Liver (tissue), 9 donors: ENCODE results near the gene C1orf210. TPM values are rescaled to one million over a fixed set of nuclear protein-coding genes. Genes with fewer than 3 reads are reported as not detected.

ENCODE experiments used
- DNase-seq: peaks from one replicate; pipeline ENCODE4 v3.0.0-alpha.2; 2017; ENCODE audit warnings: low spot score
- H3K27ac ChIP-seq, 2 donors: one replicate each; pipeline ENCODE4 v1.7.0; 2013; ENCODE audit warnings: inconsistent platforms in 2 of 2, low read length in 2 of 2, control low read depth in 1 of 2, low read depth in 1 of 2, mild to moderate bottlenecking in 1 of 2
- H3K27me3 ChIP-seq, 4 donors: one replicate each; pipeline versions ENCODE4 v1.6.1 to v1.7.0; 2013; ENCODE audit warnings: low read length in 3 of 4, inconsistent platforms in 1 of 4, mild to moderate bottlenecking in 1 of 4, moderate library complexity in 1 of 4; ENCODE audit not compliant: control insufficient read depth in 4 of 4, insufficient read depth in 4 of 4
- H3K36me3 ChIP-seq, 4 donors: one replicate each; pipeline versions ENCODE4 v1.6.1 to v1.7.0; 2013; ENCODE audit warnings: low read length in 3 of 4, mild to moderate bottlenecking in 3 of 4, low read depth in 1 of 4, moderate library complexity in 1 of 4; ENCODE audit not compliant: control insufficient read depth in 4 of 4, insufficient read depth in 3 of 4
- H3K4me1 ChIP-seq, 4 donors: one replicate each; pipeline versions ENCODE4 v1.6.1 to v1.7.0; 2013; ENCODE audit warnings: low read length in 3 of 4, mild to moderate bottlenecking in 3 of 4, moderate library complexity in 1 of 4; ENCODE audit not compliant: control insufficient read depth in 4 of 4, insufficient read depth in 4 of 4
- H3K4me3 ChIP-seq, 3 donors: one replicate each; pipeline versions ENCODE4 v1.6.1 to v1.7.0; 2013; ENCODE audit warnings: low read length in 3 of 3, control low read depth in 1 of 3, low read depth in 1 of 3, mild to moderate bottlenecking in 1 of 3
- H3K9ac ChIP-seq, 2 donors: one replicate each; pipeline ENCODE4 v1.7.0; 2013; ENCODE audit warnings: low read length in 2 of 2, mild to moderate bottlenecking in 2 of 2, moderate library complexity in 2 of 2, control low read depth in 1 of 2, low read depth in 1 of 2
- H3K9me3 ChIP-seq, 4 donors: one replicate each; pipeline versions ENCODE4 v1.6.1 to v1.7.0; 2013; ENCODE audit warnings: low read length in 3 of 4; ENCODE audit not compliant: control insufficient read depth in 4 of 4
- ATF3 ChIP-seq: IDR thresholded peaks from 2 replicates; pipeline ENCODE4 v1.6.1; 2016; ENCODE audit warnings: antibody characterized with exemption
- CTCF ChIP-seq: fragments of 150-350 bp; IDR thresholded peaks from 2 replicates; pipeline ENCODE4 v1.5.1; 2017; ENCODE audit warnings: improper control_type of control experiment, low read depth, low read length; ENCODE audit not compliant: missing input control
- EGR1 ChIP-seq, 2 donors: IDR thresholded peaks; 2 replicates each; pipeline ENCODE4 v1.6.1; 2016 to 2018; ENCODE audit warnings: antibody characterized with exemption in 2 of 2, low read depth in 2 of 2
- FOXA1 ChIP-seq: IDR thresholded peaks from 2 replicates; pipeline ENCODE4 v1.6.1; 2016; ENCODE audit warnings: antibody characterized with exemption
- FOXA2 ChIP-seq: IDR thresholded peaks from 2 replicates; pipeline ENCODE4 v1.6.1; 2016; ENCODE audit warnings: antibody characterized with exemption
- GABPA ChIP-seq, 2 donors: IDR thresholded peaks in 1 of 2; conservative IDR thresholded peaks in 1 of 2; 2 replicates each; pipeline ENCODE4 v1.6.1; 2016; ENCODE audit warnings: antibody characterized with exemption in 2 of 2, mild to moderate bottlenecking in 1 of 2, moderate library complexity in 1 of 2
- HNF4A ChIP-seq, 2 donors: conservative IDR thresholded peaks; 2 replicates each; pipeline ENCODE4 v1.6.1; 2016; ENCODE audit warnings: antibody characterized with exemption in 2 of 2, mild to moderate bottlenecking in 2 of 2
- HNF4G ChIP-seq: IDR thresholded peaks from 2 replicates; pipeline ENCODE4 v1.6.1; 2016; ENCODE audit warnings: antibody characterized with exemption
- NR2F2 ChIP-seq: IDR thresholded peaks from 2 replicates; pipeline ENCODE4 v1.6.1; 2016; ENCODE audit warnings: antibody characterized with exemption
- RAD21 ChIP-seq, 2 donors: IDR thresholded peaks; 2 replicates each; pipeline ENCODE4 v1.6.1; 2016; ENCODE audit warnings: antibody characterized with exemption in 2 of 2, mild to moderate bottlenecking in 2 of 2
- REST ChIP-seq: IDR thresholded peaks from 2 replicates; pipeline ENCODE4 v1.6.1; 2016; ENCODE audit warnings: antibody characterized with exemption, mild to moderate bottlenecking
- RXRA ChIP-seq, 2 donors: IDR thresholded peaks; 2 replicates each; pipeline ENCODE4 v1.6.1; 2017 to 2018; ENCODE audit warnings: antibody characterized with exemption in 2 of 2, mild to moderate bottlenecking in 1 of 2
- SP1 ChIP-seq: IDR thresholded peaks from 2 replicates; pipeline ENCODE4 v1.6.1; 2018; ENCODE audit warnings: antibody characterized with exemption, mild to moderate bottlenecking
- TAF1 ChIP-seq: conservative IDR thresholded peaks from 2 replicates; pipeline ENCODE4 v1.6.1; 2016; ENCODE audit warnings: antibody characterized with exemption, mild to moderate bottlenecking
- YY1 ChIP-seq: IDR thresholded peaks from 2 replicates; pipeline ENCODE4 v1.6.1; 2016; ENCODE audit warnings: antibody characterized with exemption, mild to moderate bottlenecking
- WGBS: extraction: QIAGEN DNeasy Blood & Tissue Kit; methylation state at CpG from one replicate; pipeline ENCODE4 v1.1.7; 2013; 5-methylcytosine and 5-hydroxymethylcytosine counted together
- polyA plus RNA-seq, 2 donors: library from polyadenylated mRNA; stranded (reverse) in 1 of 2; unstranded in 1 of 2; fragments of 200-250 nt in 1 of 2; fragments of >200 nt in 1 of 2; fragmentation: Nextera tagmentation in 1 of 2; extraction: Ambion mirVana in 1 of 2; gene quantifications; one replicate each; pipeline versions ENCODE4 v1.2.1 to v1.2.3, GENCODE V29; 2013 to 2015
- total RNA-seq, 2 donors: library from RNA; depleted of rRNA; stranded (reverse); fragments of >200 nt; gene quantifications; one replicate each; pipeline ENCODE4 v1.2.3, GENCODE V29; 2014
- TF ChIP-seq, protein P1 (sequence below): IDR thresholded peaks from 2 replicates; pipeline ENCODE4 v1.6.1; 2016; ENCODE audit warnings: antibody characterized with exemption
- donor health status: healthy.
- donor health status: healthy.
- donor health status: healthy.
- donor health status: healthy.
- donor health status: healthy.

C1orf210 gene
- total and polyA plus RNA-seq, 4 donors = 0.75 to 5.0 (median 1.2) TPM

DNA sequence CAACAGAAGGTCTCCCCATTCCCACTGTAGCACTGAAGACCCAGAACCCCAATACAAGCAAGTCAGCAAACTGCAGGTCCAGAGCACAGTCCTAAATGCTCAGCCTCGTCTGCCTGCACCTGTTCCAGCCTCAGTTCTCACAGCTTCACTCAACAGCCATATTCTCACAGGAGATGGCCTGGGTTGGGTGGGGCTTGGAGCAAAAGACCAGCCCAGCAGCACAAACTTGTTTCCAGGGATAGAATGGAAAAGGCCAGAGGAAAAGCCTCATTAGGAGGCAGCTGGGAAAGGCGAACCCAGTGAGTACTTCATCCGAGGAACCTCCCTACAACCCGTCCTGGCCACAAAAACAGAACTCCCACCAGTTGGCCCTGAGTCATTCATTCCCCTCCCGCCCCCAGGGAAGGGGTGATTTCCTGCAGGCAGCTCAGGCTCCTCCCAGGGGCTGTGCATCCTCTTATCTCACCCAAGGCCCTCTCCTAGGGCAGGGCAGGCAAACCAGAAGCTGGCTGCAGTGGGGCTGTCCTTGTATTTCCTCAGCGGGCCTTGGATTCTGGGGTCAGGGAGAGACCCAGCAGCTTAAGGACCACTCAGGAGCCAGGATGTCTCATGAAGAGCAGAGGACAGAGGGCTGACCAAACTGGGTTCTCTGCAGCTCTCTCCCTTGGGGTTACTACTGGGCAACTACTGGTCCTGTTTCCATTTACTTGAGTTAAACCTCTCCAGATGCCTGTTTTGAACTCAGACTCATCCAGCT lies 44.8 kb upstream of the C1orf210 start:
- no peaks in the 10 kb centered on the region for H3K4me1 ChIP-seq
- TF ChIP-seq EGR1 (IDR thresholded peaks at IDR 0.05; ENCODE audit: low read depth in 2 of 2) = no peak
- TF ChIP-seq RAD21 (IDR thresholded peaks at IDR 0.05) = no peak
- no peak for TF ChIP-seq CTCF
- TF ChIP-seq HNF4A (conservative IDR thresholded peaks at IDR 0.05) = no peak
- TF ChIP-seq SP1 = no peak
- TF ChIP-seq, protein P1, sequence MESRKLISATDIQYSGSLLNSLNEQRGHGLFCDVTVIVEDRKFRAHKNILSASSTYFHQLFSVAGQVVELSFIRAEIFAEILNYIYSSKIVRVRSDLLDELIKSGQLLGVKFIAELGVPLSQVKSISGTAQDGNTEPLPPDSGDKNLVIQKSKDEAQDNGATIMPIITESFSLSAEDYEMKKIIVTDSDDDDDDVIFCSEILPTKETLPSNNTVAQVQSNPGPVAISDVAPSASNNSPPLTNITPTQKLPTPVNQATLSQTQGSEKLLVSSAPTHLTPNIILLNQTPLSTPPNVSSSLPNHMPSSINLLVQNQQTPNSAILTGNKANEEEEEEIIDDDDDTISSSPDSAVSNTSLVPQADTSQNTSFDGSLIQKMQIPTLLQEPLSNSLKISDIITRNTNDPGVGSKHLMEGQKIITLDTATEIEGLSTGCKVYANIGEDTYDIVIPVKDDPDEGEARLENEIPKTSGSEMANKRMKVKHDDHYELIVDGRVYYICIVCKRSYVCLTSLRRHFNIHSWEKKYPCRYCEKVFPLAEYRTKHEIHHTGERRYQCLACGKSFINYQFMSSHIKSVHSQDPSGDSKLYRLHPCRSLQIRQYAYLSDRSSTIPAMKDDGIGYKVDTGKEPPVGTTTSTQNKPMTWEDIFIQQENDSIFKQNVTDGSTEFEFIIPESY = no peak
- no peak for TF ChIP-seq ATF3
- TF ChIP-seq TAF1 = no peak
- TF ChIP-seq REST = no peak
- TF ChIP-seq FOXA1 = no peak
- no peak for TF ChIP-seq YY1
- no peak for TF ChIP-seq GABPA (IDR thresholded peaks at IDR 0.05 in 1 of 2, conservative IDR thresholded peaks at IDR 0.05 in 1 of 2)
- no peak for TF ChIP-seq HNF4G
- no peaks in the 10 kb centered on the region for H3K27me3 ChIP-seq
- 69% methylated on average over 6 of the region's 6 CpGs for WGBS
- no peak overlapping the region for H3K4me3 ChIP-seq
- no peaks in the 10 kb centered on the region for H3K9me3 ChIP-seq
- H3K9ac ChIP-seq = no peak overlapping the region
- no peaks in the 10 kb centered on the region for H3K36me3 ChIP-seq
- no peak overlapping the region for H3K27ac ChIP-seq
- DNase-seq = peak; percentile 63

GRCh38 chr1:43327549-43328292 lies 42.3 kb upstream of the C1orf210 start:
- no peak overlapping the region for H3K27ac ChIP-seq
- H3K9me3 ChIP-seq = no peaks in the 10 kb centered on the region
- H3K4me3 ChIP-seq = no peak overlapping the region
- H3K36me3 ChIP-seq = peaks cover 0 to 2% (median 0%) of the 10 kb centered on the region in 4 donors
- WGBS = 96% methylated on average over 1 of the region's 1 CpG
- no peak for DNase-seq
- no peak overlapping the region for H3K9ac ChIP-seq
- H3K27me3 ChIP-seq = no peaks in the 10 kb centered on the region
- no peaks in the 10 kb centered on the region for H3K4me1 ChIP-seq
- no peak for TF ChIP-seq NR2F2
- TF ChIP-seq RAD21 (IDR thresholded peaks at IDR 0.05) = no peak
- no peak for TF ChIP-seq HNF4A (conservative IDR thresholded peaks at IDR 0.05)
- no peak for TF ChIP-seq FOXA2
- no peak for TF ChIP-seq RXRA (IDR thresholded peaks at IDR 0.05)
- TF ChIP-seq GABPA (IDR thresholded peaks at IDR 0.05 in 1 of 2, conservative IDR thresholded peaks at IDR 0.05 in 1 of 2) = no peak
- TF ChIP-seq YY1 = no peak
- no peak for TF ChIP-seq TAF1
- no peak for TF ChIP-seq SP1
- TF ChIP-seq REST = no peak
- TF ChIP-seq FOXA1 = no peak
- no peak for TF ChIP-seq EGR1 (IDR thresholded peaks at IDR 0.05; ENCODE audit: low read depth in 2 of 2)
